Mammary epithelial cell (primary cell): ENCODE results near the gene KCTD20.

Source experiments
- EZH2 ChIP-seq: IDR thresholded peaks from 2 replicates; pipeline ENCODE4 v1.6.1; 2012; ENCODE audit warnings: low read length, inconsistent platforms, borderline replicate concordance
- TF ChIP-seq, protein P1 (sequence below), 2 donors: IDR thresholded peaks in 1 of 2; conservative IDR thresholded peaks in 1 of 2; 2 replicates each; pipeline ENCODE4 v1.5.1; 2011 to 2012; ENCODE audit warnings: inconsistent platforms in 2 of 2, low read length in 2 of 2, mild to moderate bottlenecking in 2 of 2, control low read depth in 1 of 2, low read depth in 1 of 2; ENCODE audit not compliant: insufficient read depth in 1 of 2; ENCODE audit errors: extremely low read depth in 1 of 2

DNA sequence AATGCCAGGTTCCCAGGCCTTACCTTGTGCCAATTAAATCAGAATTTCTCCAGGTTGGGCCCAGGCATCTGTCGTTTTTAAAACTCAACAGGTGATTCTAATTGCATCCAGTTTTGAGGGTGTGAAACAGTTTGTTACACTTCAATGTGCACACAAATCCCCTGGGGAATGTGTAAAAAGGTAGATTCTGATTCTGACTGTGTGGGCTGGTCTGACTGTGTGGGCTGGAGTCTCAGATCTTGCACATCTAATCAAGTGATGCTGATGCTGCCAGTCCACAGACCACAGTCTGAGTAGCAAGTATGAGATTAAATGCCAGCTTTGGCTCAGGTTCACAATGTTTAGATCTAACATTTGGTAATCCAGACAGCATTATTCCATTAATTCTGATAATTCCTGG, 42.8 kb upstream of the KCTD20 start:
- no peak for TF ChIP-seq EZH2
- TF ChIP-seq, protein P1, sequence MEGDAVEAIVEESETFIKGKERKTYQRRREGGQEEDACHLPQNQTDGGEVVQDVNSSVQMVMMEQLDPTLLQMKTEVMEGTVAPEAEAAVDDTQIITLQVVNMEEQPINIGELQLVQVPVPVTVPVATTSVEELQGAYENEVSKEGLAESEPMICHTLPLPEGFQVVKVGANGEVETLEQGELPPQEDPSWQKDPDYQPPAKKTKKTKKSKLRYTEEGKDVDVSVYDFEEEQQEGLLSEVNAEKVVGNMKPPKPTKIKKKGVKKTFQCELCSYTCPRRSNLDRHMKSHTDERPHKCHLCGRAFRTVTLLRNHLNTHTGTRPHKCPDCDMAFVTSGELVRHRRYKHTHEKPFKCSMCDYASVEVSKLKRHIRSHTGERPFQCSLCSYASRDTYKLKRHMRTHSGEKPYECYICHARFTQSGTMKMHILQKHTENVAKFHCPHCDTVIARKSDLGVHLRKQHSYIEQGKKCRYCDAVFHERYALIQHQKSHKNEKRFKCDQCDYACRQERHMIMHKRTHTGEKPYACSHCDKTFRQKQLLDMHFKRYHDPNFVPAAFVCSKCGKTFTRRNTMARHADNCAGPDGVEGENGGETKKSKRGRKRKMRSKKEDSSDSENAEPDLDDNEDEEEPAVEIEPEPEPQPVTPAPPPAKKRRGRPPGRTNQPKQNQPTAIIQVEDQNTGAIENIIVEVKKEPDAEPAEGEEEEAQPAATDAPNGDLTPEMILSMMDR (conservative IDR thresholded peaks at IDR 0.05 in 1 of 2, IDR thresholded peaks at IDR 0.05 in 1 of 2; ENCODE audit: extremely low read depth in 1 of 2, insufficient read depth in 1 of 2, low read depth in 1 of 2, low read length in 2 of 2), result no peak
